ENCODE results near the gene NUP85. TPM values are rescaled to one million over a fixed set of nuclear protein-coding genes. Genes with fewer than 3 reads are reported as not detected.

NUP85 gene
- total and polyA plus RNA-seq, 2 of the 4 experiments (the other 2 are of a cell fraction) = 29.4 to 54.4 TPM

DNA sequence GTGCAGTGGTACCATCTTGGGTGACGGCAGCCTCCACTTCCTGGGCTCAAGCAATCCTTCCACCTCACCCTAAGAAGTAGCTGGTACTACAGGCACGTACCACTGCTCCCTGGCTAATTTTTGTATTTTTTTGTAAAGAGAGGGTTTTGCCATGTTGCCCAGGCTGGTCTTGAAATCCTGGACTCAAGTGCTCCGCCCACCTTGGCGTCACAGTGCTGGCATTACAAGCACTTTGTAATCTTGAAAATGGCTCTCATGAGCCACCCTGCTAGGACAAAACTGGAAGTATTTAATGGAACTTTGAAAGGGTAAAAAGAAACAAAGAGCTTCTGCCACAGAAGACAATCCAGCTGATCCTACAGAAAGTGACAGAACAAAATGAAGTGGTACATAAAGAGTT lies 32.0 kb upstream of the NUP85 start:
- Histone ChIP-seq H2BK20ac (ENCODE audit: low read depth, low read length) (no peak overlapping the region), H3K36me3 (ENCODE audit: control insufficient read depth, insufficient read depth, low read length) (peaks cover 62% of the 10 kb centered on the region), H2BK15ac (ENCODE audit: low read depth, low read length) (no peak overlapping the region), H4K8ac (ENCODE audit: low read depth in 2 of 2, low read length in 2 of 2) (no peak overlapping the region), H3K23ac (ENCODE audit: low read depth, low read length) (no peak overlapping the region), H2AK5ac (ENCODE audit: low read depth, low read length) (no peak overlapping the region), H2AFZ (replicated peaks; ENCODE audit: low read length, poor library complexity) (no peak overlapping the region), H3K27me3 (ENCODE audit: control insufficient read depth, insufficient read depth, low read length) (no peaks in the 10 kb centered on the region), H3K4me2 (ENCODE audit: low read depth, low read length) (no peak overlapping the region), H4K91ac (ENCODE audit: insufficient read depth, low read depth, low read length) (no peak overlapping the region), H3K9me1 (ENCODE audit: insufficient read depth, low read length) (no peaks in the 10 kb centered on the region), H3K18ac (ENCODE audit: low read depth, low read length) (no peak overlapping the region), H4K5ac (ENCODE audit: low read depth, low read length) (no peak overlapping the region), H3K14ac (replicated peaks; ENCODE audit: low read depth, low read length) (no peak overlapping the region), H3K79me1 (ENCODE audit: low read depth in 1 of 2, low read length in 2 of 2) (peaks cover 14 to 58% of the 10 kb centered on the region in 2 experiments), H3K4me3 (ENCODE audit: insufficient read depth, low read depth, low read length) (no peak overlapping the region), H2BK120ac (ENCODE audit: low read depth, low read length) (no peak overlapping the region), H2AK9ac (replicated peaks; ENCODE audit: low read depth, low read length, poor library complexity) (no peak overlapping the region), H3K56ac (ENCODE audit: extremely low read depth, insufficient read depth, low read length) (no peak overlapping the region), H3K9me3 (ENCODE audit: control insufficient read depth, insufficient read depth, low read length) (no peaks in the 10 kb centered on the region), H3K4ac (ENCODE audit: low read depth, low read length) (no peak overlapping the region), H3K27ac (ENCODE audit: insufficient read depth, low read length) (no peak overlapping the region), H2BK5ac (ENCODE audit: low read depth, low read length, poor library complexity, severe bottlenecking) (no peak overlapping the region), H3K4me1 (ENCODE audit: control insufficient read depth, insufficient read depth, low read length) (no peaks in the 10 kb centered on the region), H3K9ac (ENCODE audit: low read depth, low read length) (no peak overlapping the region), H4K20me1 (ENCODE audit: insufficient read depth, low read length) (peaks cover 37% of the 10 kb centered on the region)
- CTCF ChIA-PET = interaction anchor here (1.1 kb wide), 1 partner anchor 60 kb away, joined by 5 read pairs; no protein-coding TSS in a partner anchor
- POLR2A ChIA-PET (ENCODE audit: unreplicated experiment) = no interaction called here
- dilution Hi-C loops (cut with HindIII; ENCODE audit: low sequenced_read_pairs, unreplicated experiment) (no loop called here), intact Hi-C loops (cut with micrococcal nuclease) (no loop called here), in situ Hi-C loops (cut with MboI; ENCODE audit: low sequenced_read_pairs) (no loop called here)
- BruUV-seq (replicated peaks) = no TSS peak
- DNase-seq (no peak), ATAC-seq (ENCODE audit: low read depth) (no peak)
- TF ChIP-seq, protein P1, sequence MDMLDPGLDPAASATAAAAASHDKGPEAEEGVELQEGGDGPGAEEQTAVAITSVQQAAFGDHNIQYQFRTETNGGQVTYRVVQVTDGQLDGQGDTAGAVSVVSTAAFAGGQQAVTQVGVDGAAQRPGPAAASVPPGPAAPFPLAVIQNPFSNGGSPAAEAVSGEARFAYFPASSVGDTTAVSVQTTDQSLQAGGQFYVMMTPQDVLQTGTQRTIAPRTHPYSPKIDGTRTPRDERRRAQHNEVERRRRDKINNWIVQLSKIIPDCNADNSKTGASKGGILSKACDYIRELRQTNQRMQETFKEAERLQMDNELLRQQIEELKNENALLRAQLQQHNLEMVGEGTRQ (IDR thresholded peaks at IDR 0.05; ENCODE audit: low read depth, low read length) = no peak
- TF ChIP-seq SMC3 (IDR thresholded peaks at IDR 0.05; ENCODE audit: low read depth, low read length) (no peak), RAD21 (IDR thresholded peaks at IDR 0.05; ENCODE audit: low read length) (no peak), RCOR1 (IDR thresholded peaks at IDR 0.05; ENCODE audit: insufficient replicate concordance, low read length) (no peak), BHLHE40 (IDR thresholded peaks at IDR 0.05; ENCODE audit: low read depth, low read length) (no peak), NFE2L2 (IDR thresholded peaks at IDR 0.05; ENCODE audit: low read depth, low read length) (no peak), MAFK (IDR thresholded peaks at IDR 0.05; ENCODE audit: low read depth, low read length) (no peak), CEBPB (IDR thresholded peaks at IDR 0.05; ENCODE audit: low read depth, low read length) (no peak), CHD1 (IDR thresholded peaks at IDR 0.05; ENCODE audit: low read depth, low read length) (no peak), FOS (IDR thresholded peaks at IDR 0.05; ENCODE audit: low read depth, low read length) (no peak), POLR2A (IDR thresholded peaks at IDR 0.05; ENCODE audit: low read depth, low read length) (no peak), MXI1 (IDR thresholded peaks at IDR 0.05; ENCODE audit: borderline replicate concordance, low read depth, low read length) (no peak), RFX5 (IDR thresholded peaks at IDR 0.05; ENCODE audit: low read depth, low read length) (no peak)
- TF ChIP-seq, protein P2, sequence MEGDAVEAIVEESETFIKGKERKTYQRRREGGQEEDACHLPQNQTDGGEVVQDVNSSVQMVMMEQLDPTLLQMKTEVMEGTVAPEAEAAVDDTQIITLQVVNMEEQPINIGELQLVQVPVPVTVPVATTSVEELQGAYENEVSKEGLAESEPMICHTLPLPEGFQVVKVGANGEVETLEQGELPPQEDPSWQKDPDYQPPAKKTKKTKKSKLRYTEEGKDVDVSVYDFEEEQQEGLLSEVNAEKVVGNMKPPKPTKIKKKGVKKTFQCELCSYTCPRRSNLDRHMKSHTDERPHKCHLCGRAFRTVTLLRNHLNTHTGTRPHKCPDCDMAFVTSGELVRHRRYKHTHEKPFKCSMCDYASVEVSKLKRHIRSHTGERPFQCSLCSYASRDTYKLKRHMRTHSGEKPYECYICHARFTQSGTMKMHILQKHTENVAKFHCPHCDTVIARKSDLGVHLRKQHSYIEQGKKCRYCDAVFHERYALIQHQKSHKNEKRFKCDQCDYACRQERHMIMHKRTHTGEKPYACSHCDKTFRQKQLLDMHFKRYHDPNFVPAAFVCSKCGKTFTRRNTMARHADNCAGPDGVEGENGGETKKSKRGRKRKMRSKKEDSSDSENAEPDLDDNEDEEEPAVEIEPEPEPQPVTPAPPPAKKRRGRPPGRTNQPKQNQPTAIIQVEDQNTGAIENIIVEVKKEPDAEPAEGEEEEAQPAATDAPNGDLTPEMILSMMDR (conservative IDR thresholded peaks at IDR 0.05; ENCODE audit: low read depth, low read length) = no peak
- TF ChIP-seq, protein P3, sequence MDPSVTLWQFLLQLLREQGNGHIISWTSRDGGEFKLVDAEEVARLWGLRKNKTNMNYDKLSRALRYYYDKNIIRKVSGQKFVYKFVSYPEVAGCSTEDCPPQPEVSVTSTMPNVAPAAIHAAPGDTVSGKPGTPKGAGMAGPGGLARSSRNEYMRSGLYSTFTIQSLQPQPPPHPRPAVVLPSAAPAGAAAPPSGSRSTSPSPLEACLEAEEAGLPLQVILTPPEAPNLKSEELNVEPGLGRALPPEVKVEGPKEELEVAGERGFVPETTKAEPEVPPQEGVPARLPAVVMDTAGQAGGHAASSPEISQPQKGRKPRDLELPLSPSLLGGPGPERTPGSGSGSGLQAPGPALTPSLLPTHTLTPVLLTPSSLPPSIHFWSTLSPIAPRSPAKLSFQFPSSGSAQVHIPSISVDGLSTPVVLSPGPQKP (IDR thresholded peaks at IDR 0.05; ENCODE audit: borderline replicate concordance, low read depth, low read length) = no peak
- WGBS, 2 experiments (ENCODE audit: extremely low coverage in 2 of 2, insufficient read length in 1 of 2) = 100% methylated on average over 2 of the region's 4 CpGs; no CpG with 5 or more reads in 1 of the 2 experiments
